ENCODE results near the gene CSRNP3.

- TF ChIP-seq POLR2A (IDR thresholded peaks at IDR 0.05): no peak
- TF ChIP-seq POLR2AphosphoS5 (IDR thresholded peaks at IDR 0.05): no peak
- TF ChIP-seq, protein P1, sequence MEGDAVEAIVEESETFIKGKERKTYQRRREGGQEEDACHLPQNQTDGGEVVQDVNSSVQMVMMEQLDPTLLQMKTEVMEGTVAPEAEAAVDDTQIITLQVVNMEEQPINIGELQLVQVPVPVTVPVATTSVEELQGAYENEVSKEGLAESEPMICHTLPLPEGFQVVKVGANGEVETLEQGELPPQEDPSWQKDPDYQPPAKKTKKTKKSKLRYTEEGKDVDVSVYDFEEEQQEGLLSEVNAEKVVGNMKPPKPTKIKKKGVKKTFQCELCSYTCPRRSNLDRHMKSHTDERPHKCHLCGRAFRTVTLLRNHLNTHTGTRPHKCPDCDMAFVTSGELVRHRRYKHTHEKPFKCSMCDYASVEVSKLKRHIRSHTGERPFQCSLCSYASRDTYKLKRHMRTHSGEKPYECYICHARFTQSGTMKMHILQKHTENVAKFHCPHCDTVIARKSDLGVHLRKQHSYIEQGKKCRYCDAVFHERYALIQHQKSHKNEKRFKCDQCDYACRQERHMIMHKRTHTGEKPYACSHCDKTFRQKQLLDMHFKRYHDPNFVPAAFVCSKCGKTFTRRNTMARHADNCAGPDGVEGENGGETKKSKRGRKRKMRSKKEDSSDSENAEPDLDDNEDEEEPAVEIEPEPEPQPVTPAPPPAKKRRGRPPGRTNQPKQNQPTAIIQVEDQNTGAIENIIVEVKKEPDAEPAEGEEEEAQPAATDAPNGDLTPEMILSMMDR (IDR thresholded peaks at IDR 0.05 in 8 of 11, conservative IDR thresholded peaks at IDR 0.05 in 3 of 11): no peak
These were observed 209.4 kb downstream of the CSRNP3 start for GRCh38 chr2:165678882-165679281.

All from spleen (tissue), 7 donors.